Colonic mucosa (tissue), 4 donors: Measurements from ENCODE around the gene TIA1. TPM values are rescaled to one million over a fixed set of nuclear protein-coding genes. Genes with fewer than 3 reads are reported as not detected.

Source experiments
- DNase-seq: peaks from one replicate; pipeline ENCODE4 v3.0.0-alpha.2; 2020
- H3K27ac ChIP-seq: fragments of 200-600 bp; one replicate; pipeline ENCODE4 v1.8.0; 2021
- H3K27me3 ChIP-seq: fragments of 200-600 bp; one replicate; pipeline ENCODE4 v1.8.0; 2021
- H3K36me3 ChIP-seq: fragments of 200-600 bp; one replicate; pipeline ENCODE4 v1.8.0; 2021
- H3K4me1 ChIP-seq: fragments of 200-600 bp; one replicate; pipeline ENCODE4 v1.8.0; 2021; ENCODE audit warnings: mild to moderate bottlenecking
- H3K4me3 ChIP-seq: fragments of 200-600 bp; one replicate; pipeline ENCODE4 v1.8.0; 2021
- H3K9ac ChIP-seq, 2 donors: one replicate each; pipeline ENCODE4 v1.7.0; 2013; ENCODE audit warnings: control low read depth in 2 of 2, low read depth in 2 of 2, low read length in 2 of 2
- H3K9me3 ChIP-seq: fragments of 200-600 bp; one replicate; pipeline ENCODE4 v1.8.0; 2021
- CTCF ChIP-seq: fragments of 200-600 bp; IDR thresholded peaks from one replicate; pipeline ENCODE4 v1.8.0; 2022; ENCODE audit warnings: antibody characterized with exemption, mild to moderate bottlenecking
- intact Hi-C: fragments of 100-400 bp; cut with DNase I; formaldehyde crosslinking; loops from one replicate; pipeline ENCODE4 v1.14.1; 2022
- total RNA-seq, 2 donors: library from RNA; stranded (reverse); fragmentation: NEBNext Ultra II Directional in 1 of 2; extraction: Animal tissue kit (Norgen Biotek cat#: 25700) in 1 of 2; gene quantifications; one replicate each; pipeline ENCODE4 v1.2.1, GENCODE V29; 2021
- donor health status: healthy.
- donor health status: DM: no; HTN: no; CAD: no.
- donor health status: DM: no; HTN: no; CAD: no.

The TIA1 gene
- total RNA-seq, 2 donors from 2014 or later, result 86.8 to 89.2 TPM

- Histone ChIP-seq H3K9ac (no peak overlapping the region), H3K36me3 (no peaks in the 10 kb centered on the region), H3K27ac (no peak overlapping the region), H3K4me3 (no peak overlapping the region), H3K9me3 (no peaks in the 10 kb centered on the region), H3K4me1 (no peaks in the 10 kb centered on the region), H3K27me3 (no peaks in the 10 kb centered on the region)
- intact Hi-C loops, result no loop called here
- TF ChIP-seq CTCF, result no peak
- no peak for DNase-seq
Measured at GRCh38 chr2:70212298-70212932, 36.0 kb downstream of the TIA1 start.

GRCh38 chr2:70211595-70211994, 36.8 kb downstream of the TIA1 start:
- H3K9ac ChIP-seq, result no peak overlapping the region
- no peak for TF ChIP-seq CTCF
- DNase-seq, result no peak
- H3K27me3 ChIP-seq, result no peaks in the 10 kb centered on the region
- H3K36me3 ChIP-seq, result no peaks in the 10 kb centered on the region
- H3K4me3 ChIP-seq, result no peak overlapping the region
- no peaks in the 10 kb centered on the region for H3K9me3 ChIP-seq
- no peaks in the 10 kb centered on the region for H3K4me1 ChIP-seq
- intact Hi-C loops, result no loop called here
- no peak overlapping the region for H3K27ac ChIP-seq

GRCh38 chr2:70204452-70204851, 44.0 kb downstream of the TIA1 start:
- intact Hi-C loops, result no loop called here
- H3K9ac ChIP-seq, result no peak overlapping the region
- H3K9me3 ChIP-seq, result no peaks in the 10 kb centered on the region
- no peaks in the 10 kb centered on the region for H3K36me3 ChIP-seq
- DNase-seq, result no peak
- H3K27ac ChIP-seq, result no peak overlapping the region
- no peaks in the 10 kb centered on the region for H3K27me3 ChIP-seq
- no peak overlapping the region for H3K4me3 ChIP-seq
- H3K4me1 ChIP-seq, result no peaks in the 10 kb centered on the region
- no peak for TF ChIP-seq CTCF

- Histone ChIP-seq H3K36me3 (no peaks in the 10 kb centered on the region), H3K4me1 (no peaks in the 10 kb centered on the region), H3K27me3 (no peaks in the 10 kb centered on the region), H3K27ac (no peak overlapping the region), H3K4me3 (no peak overlapping the region), H3K9ac (no peak overlapping the region), H3K9me3 (no peaks in the 10 kb centered on the region)
- no peak for DNase-seq
- TF ChIP-seq CTCF, result no peak
- intact Hi-C loops, result no loop called here
Measured at GRCh38 chr2:70203086-70203485, 45.3 kb downstream of the TIA1 start.

- Histone ChIP-seq H3K4me3 (no peak overlapping the region), H3K27me3 (no peaks in the 10 kb centered on the region), H3K27ac (no peak overlapping the region), H3K4me1 (no peaks in the 10 kb centered on the region), H3K36me3 (no peaks in the 10 kb centered on the region), H3K9me3 (no peaks in the 10 kb centered on the region), H3K9ac (peak overlapping the region in 1 of 2 donors; percentile 12)
- intact Hi-C loops, result no loop called here
- TF ChIP-seq CTCF, result no peak
- DNase-seq, result no peak
Measured at GRCh38 chr2:70202236-70202806, 46.1 kb downstream of the TIA1 start.
